K562 (cell line): Measurements from ENCODE around the gene MYB. TPM values are rescaled to one million over a fixed set of nuclear protein-coding genes. Genes with fewer than 3 reads are reported as not detected.

Source experiments
- RB1 ChIP-seq: fragments of 450-650 bp; IDR thresholded peaks from 2 replicates; pipeline ENCODE4 v1.6.1; 2017; ENCODE audit warnings: low read depth, mild to moderate bottlenecking
- RBM15 ChIP-seq: fragments of 200-400 bp; formaldehyde crosslinking; IDR thresholded peaks from 2 replicates; pipeline ENCODE4 v1.6.1; 2018; ENCODE audit warnings: mild to moderate bottlenecking, low read length, moderate library complexity; ENCODE audit not compliant: insufficient read depth
- TSHZ1 ChIP-seq: fragments of 250-450 bp; sonication (Bioruptor Pico); IDR thresholded peaks from 2 replicates; pipeline ENCODE4 v1.4.0; 2020; ENCODE audit warnings: mild to moderate bottlenecking, moderate library complexity
- polyA plus RNA-seq, 8 experiments: library from polyadenylated mRNA; depleted of rRNA in 4 of 8; stranded (reverse) in 5 of 8; unstranded in 3 of 8; fragments of >200 nt; fragmentation: Nextera tagmentation in 2 of 8; fragmentation: Illumina TruSeq in 1 of 8; extraction: Ambion mirVana in 2 of 8; extraction: Trizol in 1 of 8; gene quantifications; 2 replicates each; pipeline versions ENCODE4 v1.2.1 to v1.2.3, GENCODE V29; 2011 to 2014; ENCODE audit warnings: inconsistent platforms in 1 of 8, missing spikeins in 1 of 8
- total RNA-seq, 7 experiments: library from RNA; depleted of rRNA in 6 of 7; stranded (reverse); fragments of >200 nt in 6 of 7; fragmentation: Illumina TruSeq in 2 of 7; extraction: Trizol in 2 of 7; gene quantifications; 2 replicates each; pipeline versions ENCODE4 v1.2.1 to v1.2.3, GENCODE V29; 2011 to 2021; ENCODE audit warnings: low replicate concordance in 1 of 7
- TF ChIP-seq, protein P1 (sequence below), 2 experiments: fragments of 450-650 bp in 1 of 2; sonication (generic) in 1 of 2; formaldehyde crosslinking in 1 of 2; IDR thresholded peaks; 2 replicates each; pipeline versions ENCODE4 v1.7.1 to v1.9.0; 2016 to 2022; ENCODE audit warnings: inconsistent platforms in 1 of 2, mild to moderate bottlenecking in 1 of 2, missing genetic modification reagents in 1 of 2
- TF ChIP-seq, protein P2 (sequence below), 3 experiments: fragments of 200-800 bp in 1 of 3; sonication (Bioruptor generic) in 1 of 3; sonication (generic) in 1 of 3; formaldehyde crosslinking in 1 of 3; IDR thresholded peaks; 2 replicates each; pipeline versions ENCODE4 v1.6.1 to v1.8.0; 2016 to 2022; ENCODE audit warnings: mild to moderate bottlenecking in 2 of 3, missing compliant biosample characterization in 2 of 3, missing genetic modification characterization in 2 of 3, missing genetic modification reagents in 1 of 3
- TF ChIP-seq, protein P3 (sequence below): fragments of 250-450 bp; sonication (Bioruptor Pico); IDR thresholded peaks from 2 replicates; pipeline ENCODE4 v1.5.0; 2021; ENCODE audit warnings: mild to moderate bottlenecking, moderate library complexity

The MYB gene
- total and polyA plus RNA-seq, 9 of the 15 experiments (the other 6 are each of a cell fraction or from before 2014, with no cell fraction given) = 35.8 to 218 (median 140) TPM

- TF ChIP-seq, protein P1, sequence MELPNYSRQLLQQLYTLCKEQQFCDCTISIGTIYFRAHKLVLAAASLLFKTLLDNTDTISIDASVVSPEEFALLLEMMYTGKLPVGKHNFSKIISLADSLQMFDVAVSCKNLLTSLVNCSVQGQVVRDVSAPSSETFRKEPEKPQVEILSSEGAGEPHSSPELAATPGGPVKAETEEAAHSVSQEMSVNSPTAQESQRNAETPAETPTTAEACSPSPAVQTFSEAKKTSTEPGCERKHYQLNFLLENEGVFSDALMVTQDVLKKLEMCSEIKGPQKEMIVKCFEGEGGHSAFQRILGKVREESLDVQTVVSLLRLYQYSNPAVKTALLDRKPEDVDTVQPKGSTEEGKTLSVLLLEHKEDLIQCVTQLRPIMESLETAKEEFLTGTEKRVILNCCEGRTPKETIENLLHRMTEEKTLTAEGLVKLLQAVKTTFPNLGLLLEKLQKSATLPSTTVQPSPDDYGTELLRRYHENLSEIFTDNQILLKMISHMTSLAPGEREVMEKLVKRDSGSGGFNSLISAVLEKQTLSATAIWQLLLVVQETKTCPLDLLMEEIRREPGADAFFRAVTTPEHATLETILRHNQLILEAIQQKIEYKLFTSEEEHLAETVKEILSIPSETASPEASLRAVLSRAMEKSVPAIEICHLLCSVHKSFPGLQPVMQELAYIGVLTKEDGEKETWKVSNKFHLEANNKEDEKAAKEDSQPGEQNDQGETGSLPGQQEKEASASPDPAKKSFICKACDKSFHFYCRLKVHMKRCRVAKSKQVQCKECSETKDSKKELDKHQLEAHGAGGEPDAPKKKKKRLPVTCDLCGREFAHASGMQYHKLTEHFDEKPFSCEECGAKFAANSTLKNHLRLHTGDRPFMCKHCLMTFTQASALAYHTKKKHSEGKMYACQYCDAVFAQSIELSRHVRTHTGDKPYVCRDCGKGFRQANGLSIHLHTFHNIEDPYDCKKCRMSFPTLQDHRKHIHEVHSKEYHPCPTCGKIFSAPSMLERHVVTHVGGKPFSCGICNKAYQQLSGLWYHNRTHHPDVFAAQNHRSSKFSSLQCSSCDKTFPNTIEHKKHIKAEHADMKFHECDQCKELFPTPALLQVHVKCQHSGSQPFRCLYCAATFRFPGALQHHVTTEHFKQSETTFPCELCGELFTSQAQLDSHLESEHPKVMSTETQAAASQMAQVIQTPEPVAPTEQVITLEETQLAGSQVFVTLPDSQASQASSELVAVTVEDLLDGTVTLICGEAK (IDR thresholded peaks at IDR 0.05) = peak; percentile 92
- TF ChIP-seq, protein P1 (CRISPR knock-in tag; IDR thresholded peaks at IDR 0.05) = peak; percentile 51; the same call in 1 of the 2 replicates
- TF ChIP-seq, protein P2, sequence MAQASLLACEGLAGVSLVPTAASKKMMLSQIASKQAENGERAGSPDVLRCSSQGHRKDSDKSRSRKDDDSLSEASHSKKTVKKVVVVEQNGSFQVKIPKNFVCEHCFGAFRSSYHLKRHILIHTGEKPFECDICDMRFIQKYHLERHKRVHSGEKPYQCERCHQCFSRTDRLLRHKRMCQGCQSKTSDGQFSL (CRISPR knock-in tag; IDR thresholded peaks at IDR 0.05) = no peak
- TF ChIP-seq, protein P2 (tag; IDR thresholded peaks at IDR 0.05) = no peak
- no peak for TF ChIP-seq RB1
- TF ChIP-seq TSHZ1 (CRISPR knock-in tag) = no peak
- TF ChIP-seq, protein P3, sequence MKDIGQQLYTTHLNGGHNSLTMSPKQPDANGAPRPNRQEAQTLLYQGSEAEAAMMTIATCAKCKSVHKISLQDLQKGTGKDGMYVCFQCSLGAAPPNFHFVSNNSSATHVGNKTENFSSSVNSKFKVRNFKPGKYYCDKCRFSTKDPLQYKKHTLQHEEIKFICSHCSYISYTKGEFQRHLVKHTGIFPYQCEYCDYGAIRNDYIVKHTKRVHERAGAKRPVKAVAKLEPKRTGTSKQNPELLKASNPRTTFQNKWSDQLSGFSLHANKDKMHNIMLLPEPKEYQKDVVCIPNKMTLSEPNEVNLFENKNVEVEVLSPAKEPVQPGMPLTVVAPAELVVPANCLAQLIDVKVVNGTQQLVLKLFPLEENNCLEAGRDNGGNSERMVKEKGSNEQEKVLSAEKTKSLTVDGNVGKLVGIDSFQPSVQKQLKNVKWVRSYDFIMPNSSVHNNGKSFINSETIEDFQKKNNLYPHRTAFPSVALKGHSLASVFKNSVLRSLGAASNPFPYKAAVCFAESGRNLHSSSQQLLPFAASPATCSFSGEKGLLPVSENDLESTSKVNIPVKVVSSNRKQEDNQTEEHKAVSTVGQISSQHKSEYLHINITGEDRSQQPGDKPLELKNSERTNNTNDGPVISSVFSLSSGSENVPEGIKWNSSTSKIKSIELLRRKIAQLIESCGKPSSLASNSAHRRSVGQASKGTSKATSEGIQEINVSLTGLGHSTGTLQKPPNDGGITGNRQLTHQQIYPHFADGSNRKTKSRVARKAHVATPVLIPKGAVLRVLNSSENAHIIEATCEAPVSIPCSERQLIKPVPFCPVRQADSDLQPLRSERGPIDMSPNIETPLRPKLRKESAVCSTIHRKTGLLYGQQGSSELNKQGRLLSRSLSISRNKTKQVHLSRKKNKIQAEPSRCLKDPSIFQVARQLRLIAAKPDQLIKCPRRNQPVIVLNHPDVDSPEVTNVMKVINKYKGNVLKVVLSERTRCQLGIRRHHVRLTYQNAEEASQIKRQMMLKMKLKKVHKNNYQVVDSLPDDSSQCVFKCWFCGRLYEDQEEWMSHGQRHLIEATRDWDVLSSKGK (CRISPR knock-in tag) = no peak
- TF ChIP-seq RBM15 = no peak
Observed at GRCh38 chr6:135147637-135148592, 33.2 kb upstream of the MYB start (continued).
